Endodermal cell (in vitro differentiated cells): ENCODE data around the gene GRK1. TPM values are rescaled to one million over a fixed set of nuclear protein-coding genes. Genes with fewer than 3 reads are reported as not detected.

Experiments
- DNase-seq: peaks from one replicate; pipeline ENCODE4 v3.0.0-alpha.2; 2017
- H3K27ac ChIP-seq: 2 replicates; pipeline ENCODE4 v1.5.1; 2013; ENCODE audit warnings: mild to moderate bottlenecking, low read depth, low read length, moderate library complexity
- H3K27me3 ChIP-seq: 2 replicates; pipeline ENCODE4 v1.6.1; 2013; ENCODE audit warnings: mild to moderate bottlenecking, low read length, moderate library complexity; ENCODE audit not compliant: insufficient read depth, control insufficient read depth, poor library complexity, severe bottlenecking
- H3K36me3 ChIP-seq: 2 replicates; pipeline ENCODE4 v1.7.0; 2013; ENCODE audit warnings: mild to moderate bottlenecking, low read length, moderate library complexity; ENCODE audit not compliant: control insufficient read depth, insufficient read depth
- H3K4me1 ChIP-seq: one replicate; pipeline ENCODE4 v1.7.0; 2013; ENCODE audit warnings: low read length; ENCODE audit not compliant: control insufficient read depth, insufficient read depth
- H3K4me3 ChIP-seq: 2 replicates; pipeline ENCODE4 v1.5.1; 2013; ENCODE audit warnings: mild to moderate bottlenecking, low read length, moderate library complexity
- H3K9ac ChIP-seq: 2 replicates; pipeline ENCODE4 v1.6.1; 2013; ENCODE audit warnings: mild to moderate bottlenecking, low read length, moderate library complexity; ENCODE audit not compliant: poor library complexity, severe bottlenecking; ENCODE audit errors: extremely low read depth
- H3K9me3 ChIP-seq: 2 replicates; pipeline ENCODE4 v1.6.1; 2013; ENCODE audit warnings: mild to moderate bottlenecking, low read length, moderate library complexity; ENCODE audit not compliant: control insufficient read depth
- H3K27ac Mint-ChIP-seq: 2 replicates; pipeline ENCODE4 v1.8.0; 2020; ENCODE audit warnings: mixed read lengths
- H3K27me3 Mint-ChIP-seq: 2 replicates; pipeline ENCODE4 v1.8.0; 2021; ENCODE audit warnings: mild to moderate bottlenecking, mixed read lengths; ENCODE audit not compliant: insufficient read depth
- H3K36me3 Mint-ChIP-seq: 2 replicates; pipeline ENCODE4 v1.8.0; 2020; ENCODE audit warnings: low read depth, mixed read lengths
- H3K4me1 Mint-ChIP-seq: 2 replicates; pipeline ENCODE4 v1.8.0; 2020; ENCODE audit warnings: mixed read lengths
- H3K4me3 Mint-ChIP-seq: 2 replicates; pipeline ENCODE4 v1.8.0; 2020; ENCODE audit warnings: mild to moderate bottlenecking, moderate library complexity, mixed read lengths
- H3K9me3 Mint-ChIP-seq: 2 replicates; pipeline ENCODE4 v1.8.0; 2020; ENCODE audit warnings: mild to moderate bottlenecking, mixed read lengths
- WGBS, 2 experiments: methylation state at CpG; one replicate each; pipeline versions ENCODE4 v1.1.5 to v1.1.7; 2013; ENCODE audit warnings: missing lambda C conversion rate in 2 of 2, mixed read lengths in 1 of 2; ENCODE audit not compliant: insufficient coverage in 1 of 2, insufficient read length in 1 of 2; 5-methylcytosine and 5-hydroxymethylcytosine counted together
- total RNA-seq, 2 donors: library from RNA; stranded (reverse); fragmentation: NEBNext Ultra II Directional in 1 of 2; extraction: Animal tissue kit (Norgen Biotek cat#: 25700) in 1 of 2; gene quantifications; 2 replicates in 1 of 2; 3 replicates in 1 of 2; pipeline ENCODE4 v1.2.1, GENCODE V29; 2021
- TF ChIP-seq, protein P1 (sequence below): fragments of 200-600 bp; sonication (generic); conservative IDR thresholded peaks from 2 replicates; pipeline ENCODE4 v1.5.0; 2021; ENCODE audit warnings: antibody characterized with exemption, mild to moderate bottlenecking

The GRK1 gene
- total RNA-seq, 2 donors from 2014 or later: 1.7 to 2.5 TPM

GRCh38 chr13:113741191-113741668 lies 74.2 kb downstream of the GRK1 start:
- Histone ChIP-seq H3K9me3 (no peaks in the 10 kb centered on the region), H3K4me3 (no peak overlapping the region), H3K36me3 (no peaks in the 10 kb centered on the region), H3K4me1 (no peaks in the 10 kb centered on the region), H3K9ac (no peak overlapping the region), H3K27ac (no peak overlapping the region), H3K27me3 (no peaks in the 10 kb centered on the region)
- Mint-ChIP-seq H3K27ac (no peak overlapping the region), H3K36me3 (no peaks in the 10 kb centered on the region), H3K4me3 (no peak overlapping the region), H3K27me3 (peaks cover 2% of the 10 kb centered on the region), H3K9me3 (no peaks in the 10 kb centered on the region), H3K4me1 (no peaks in the 10 kb centered on the region)
- 85 to 88% methylated on average over 5 to 15 of the region's 15 CpGs for WGBS, 2 experiments
- TF ChIP-seq, protein P1, sequence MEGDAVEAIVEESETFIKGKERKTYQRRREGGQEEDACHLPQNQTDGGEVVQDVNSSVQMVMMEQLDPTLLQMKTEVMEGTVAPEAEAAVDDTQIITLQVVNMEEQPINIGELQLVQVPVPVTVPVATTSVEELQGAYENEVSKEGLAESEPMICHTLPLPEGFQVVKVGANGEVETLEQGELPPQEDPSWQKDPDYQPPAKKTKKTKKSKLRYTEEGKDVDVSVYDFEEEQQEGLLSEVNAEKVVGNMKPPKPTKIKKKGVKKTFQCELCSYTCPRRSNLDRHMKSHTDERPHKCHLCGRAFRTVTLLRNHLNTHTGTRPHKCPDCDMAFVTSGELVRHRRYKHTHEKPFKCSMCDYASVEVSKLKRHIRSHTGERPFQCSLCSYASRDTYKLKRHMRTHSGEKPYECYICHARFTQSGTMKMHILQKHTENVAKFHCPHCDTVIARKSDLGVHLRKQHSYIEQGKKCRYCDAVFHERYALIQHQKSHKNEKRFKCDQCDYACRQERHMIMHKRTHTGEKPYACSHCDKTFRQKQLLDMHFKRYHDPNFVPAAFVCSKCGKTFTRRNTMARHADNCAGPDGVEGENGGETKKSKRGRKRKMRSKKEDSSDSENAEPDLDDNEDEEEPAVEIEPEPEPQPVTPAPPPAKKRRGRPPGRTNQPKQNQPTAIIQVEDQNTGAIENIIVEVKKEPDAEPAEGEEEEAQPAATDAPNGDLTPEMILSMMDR: no peak
- DNase-seq: no peak

- no peaks in the 10 kb centered on the region for H3K36me3 ChIP-seq
- Mint-ChIP-seq H3K27ac (no peak overlapping the region), H3K36me3 (no peaks in the 10 kb centered on the region), H3K4me1 (no peaks in the 10 kb centered on the region), H3K9me3 (no peaks in the 10 kb centered on the region), H3K4me3 (no peak overlapping the region), H3K27me3 (peaks cover 2% of the 10 kb centered on the region)
- no peak overlapping the region for H3K4me3 ChIP-seq
- peak; percentile 80 for DNase-seq
- H3K4me1 ChIP-seq: no peaks in the 10 kb centered on the region
- TF ChIP-seq, protein P1: peak; percentile 70
- no peak overlapping the region for H3K27ac ChIP-seq
- H3K27me3 ChIP-seq: no peaks in the 10 kb centered on the region
- H3K9ac ChIP-seq: no peak overlapping the region
- WGBS, 2 experiments: 75 to 82% methylated on average over 12 to 15 of the region's 15 CpGs
- no peaks in the 10 kb centered on the region for H3K9me3 ChIP-seq
Observed at GRCh38 chr13:113742000-113742441, 75.0 kb downstream of the GRK1 start.

GRCh38 chr13:113742445-113743120 lies 75.6 kb downstream of the GRK1 start:
- TF ChIP-seq, protein P1: no peak
- no peak for DNase-seq
- no peaks in the 10 kb centered on the region for H3K27me3 ChIP-seq
- H3K9ac ChIP-seq: no peak overlapping the region
- no peaks in the 10 kb centered on the region for H3K4me1 ChIP-seq
- no peaks in the 10 kb centered on the region for H3K36me3 ChIP-seq
- no peaks in the 10 kb centered on the region for H3K36me3 Mint-ChIP-seq
- peaks cover 2% of the 10 kb centered on the region for H3K27me3 Mint-ChIP-seq
- H3K4me3 ChIP-seq: no peak overlapping the region
- H3K4me1 Mint-ChIP-seq: no peaks in the 10 kb centered on the region
- H3K4me3 Mint-ChIP-seq: no peak overlapping the region
- 93% methylated on average over 17 to 21 of the region's 21 CpGs for WGBS, 2 experiments
- H3K27ac ChIP-seq: no peak overlapping the region
- no peaks in the 10 kb centered on the region for H3K9me3 ChIP-seq
- no peak overlapping the region for H3K27ac Mint-ChIP-seq
- H3K9me3 Mint-ChIP-seq: no peaks in the 10 kb centered on the region
